A673 (cell line): ENCODE data around the gene LGR4. TPM values are rescaled to one million over a fixed set of nuclear protein-coding genes. Genes with fewer than 3 reads are reported as not detected.

Experiments used
- BruUV-seq: library from RNA; stranded (reverse); fragments of 400-500 nt; replicated peaks from 2 replicates; lab custom pipeline; 2021; lab: Mats Ljungman, UMichigan
- CTCF ChIA-PET: fragments of 300-600 bp; sonication (Branson Sonifier 250); formaldehyde crosslinking; loops from one replicate; lab custom pipeline; 2022; ENCODE audit warnings: antibody characterized with exemption; lab: Charles Lee
- POLR2A ChIA-PET: fragments of 300-600 bp; sonication (Branson Sonifier 250); formaldehyde crosslinking; loops from one replicate; lab custom pipeline; 2022; ENCODE audit warnings: antibody characterized with exemption; ENCODE audit not compliant: low non-redundant PET; lab: Charles Lee
- DNase-seq: peaks from one replicate; pipeline ENCODE4 v3.0.0-alpha.2; 2015; ENCODE audit warnings: low spot score
- H3K27ac ChIP-seq: fragments of 200-600 bp; sonication (generic); 2 replicates; pipeline ENCODE4 v1.5.1; 2016; ENCODE audit warnings: mixed run types, low read depth, mild to moderate bottlenecking, mixed read lengths, antibody characterized with exemption, low read length; ENCODE audit not compliant: poor library complexity, severe bottlenecking
- H3K27me3 ChIP-seq: fragments of 200-600 bp; sonication (generic); replicated peaks from 2 replicates; pipeline ENCODE4 v1.6.1; 2017; ENCODE audit warnings: mixed run types, low read depth, mild to moderate bottlenecking, mixed read lengths, antibody characterized with exemption, low read length; ENCODE audit not compliant: insufficient read depth, poor library complexity
- H3K36me3 ChIP-seq: fragments of 200-600 bp; sonication (generic); 2 replicates; pipeline ENCODE4 v1.6.1; 2016; ENCODE audit warnings: mixed run types, mild to moderate bottlenecking, mixed read lengths, antibody characterized with exemption, low read length; ENCODE audit not compliant: insufficient read depth, poor library complexity, severe bottlenecking
- H3K4me1 ChIP-seq: fragments of 200-600 bp; sonication (generic); 2 replicates; pipeline ENCODE4 v1.6.1; 2017; ENCODE audit warnings: mixed run types, mild to moderate bottlenecking, mixed read lengths, antibody characterized with exemption, low read length; ENCODE audit not compliant: insufficient read depth, poor library complexity, severe bottlenecking
- H3K4me3 ChIP-seq: fragments of 200-600 bp; sonication (generic); 2 replicates; pipeline ENCODE4 v1.5.1; 2016; ENCODE audit warnings: low read depth, mixed run types, mild to moderate bottlenecking, mixed read lengths, low read length; ENCODE audit not compliant: poor library complexity, severe bottlenecking
- H3K9me3 ChIP-seq: fragments of 200-600 bp; sonication (generic); 2 replicates; pipeline ENCODE4 v1.6.1; 2016; ENCODE audit warnings: mixed run types, low read depth, mild to moderate bottlenecking, mixed read lengths, antibody characterized with exemption, low read length; ENCODE audit not compliant: poor library complexity, severe bottlenecking
- CTCF ChIP-seq: fragments of 300-800, 200-600 bp; sonication (generic); conservative IDR thresholded peaks from 2 replicates; pipeline ENCODE4 v1.5.1; 2017; ENCODE audit warnings: low read depth, mild to moderate bottlenecking, antibody characterized with exemption, low read length, moderate library complexity, mixed read lengths
- EZH2 ChIP-seq: fragments of 200-600 bp; sonication (generic); IDR thresholded peaks from 2 replicates; pipeline ENCODE4 v1.6.1; 2017; ENCODE audit warnings: borderline replicate concordance, low read depth, mild to moderate bottlenecking, mixed read lengths, antibody characterized with exemption, low read length; ENCODE audit not compliant: poor library complexity, severe bottlenecking
- intact Hi-C: fragments of 100-400 bp; cut with micrococcal nuclease; formaldehyde crosslinking; loops from one replicate; pipeline ENCODE4 v1.10.0; 2022; ENCODE audit not compliant: unreplicated experiment
- total RNA-seq: library from RNA; stranded (reverse); gene quantifications from 2 replicates; pipeline ENCODE4 v1.2.3, GENCODE V29; 2021

The LGR4 gene
- total RNA-seq, 1 experiment from 2014 or later, result 24.7 TPM

- BruUV-seq, result no TSS peak
- H3K4me3 ChIP-seq, result no peak overlapping the region
- H3K9me3 ChIP-seq, result no peaks in the 10 kb centered on the region
- no peak for DNase-seq
- H3K4me1 ChIP-seq, result peaks cover 40% of the 10 kb centered on the region
- H3K36me3 ChIP-seq, result no peaks in the 10 kb centered on the region
- intact Hi-C loops, result no loop called here
- H3K27me3 ChIP-seq, result no peaks in the 10 kb centered on the region
- POLR2A ChIA-PET, result no interaction called here
- CTCF ChIA-PET, result no interaction called here
- TF ChIP-seq CTCF, result no peak
- no peak for TF ChIP-seq EZH2
- no peak overlapping the region for H3K27ac ChIP-seq
These were observed 118.8 kb downstream of the LGR4 start for GRCh38 chr11:27353593-27354358.

GRCh38 chr11:27352781-27353180 lies 119.8 kb downstream of the LGR4 start:
- Histone ChIP-seq H3K4me3 (no peak overlapping the region), H3K9me3 (no peaks in the 10 kb centered on the region), H3K27me3 (no peaks in the 10 kb centered on the region), H3K27ac (no peak overlapping the region), H3K36me3 (no peaks in the 10 kb centered on the region), H3K4me1 (peaks cover 48% of the 10 kb centered on the region)
- no peak for TF ChIP-seq EZH2
- no peak for TF ChIP-seq CTCF
- DNase-seq, result no peak
- POLR2A ChIA-PET, result no interaction called here
- CTCF ChIA-PET, result no interaction called here
- intact Hi-C loops, result no loop called here
- BruUV-seq, result no TSS peak

- peaks cover 50% of the 10 kb centered on the region for H3K4me1 ChIP-seq
- H3K4me3 ChIP-seq, result no peak overlapping the region
- peak; percentile 71 for DNase-seq
- H3K36me3 ChIP-seq, result no peaks in the 10 kb centered on the region
- TF ChIP-seq CTCF (no peak), EZH2 (no peak)
- intact Hi-C loops, result no loop called here
- CTCF ChIA-PET, result no interaction called here
- BruUV-seq, result no TSS peak
- POLR2A ChIA-PET, result no interaction called here
- H3K9me3 ChIP-seq, result no peaks in the 10 kb centered on the region
- H3K27me3 ChIP-seq, result no peaks in the 10 kb centered on the region
- H3K27ac ChIP-seq, result peak overlapping the region; percentile 26
These were observed 122.1 kb downstream of the LGR4 start for GRCh38 chr11:27350511-27350910.
